ENCODE data around the gene FHIT.
"Not testable (repeated sequence)": the region's sequence is repeated elsewhere in the genome, so short reads cannot be mapped to it uniquely, and the experiment has no call there.

The FHIT gene

DNA sequence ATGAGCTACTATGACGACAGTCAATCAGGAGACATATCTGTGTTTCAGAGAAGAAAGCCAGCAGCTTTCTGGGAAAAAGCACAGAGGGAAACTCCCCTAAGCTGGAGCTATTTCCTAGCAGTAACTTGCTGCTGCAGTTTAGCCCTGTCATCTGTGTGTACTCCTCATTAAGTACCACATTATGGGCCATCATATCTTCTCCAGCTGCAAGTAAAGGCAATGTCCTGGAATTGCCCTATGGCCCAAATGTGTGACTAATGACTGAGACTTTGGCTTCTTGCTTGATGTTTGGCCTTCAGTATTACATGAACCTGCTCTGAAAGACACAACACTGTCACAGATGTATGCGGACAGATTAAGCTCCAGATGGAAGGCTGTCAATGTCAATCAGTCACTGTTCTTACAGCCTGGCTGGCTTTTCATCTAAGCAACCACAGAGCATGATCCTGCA, 190.8 kb downstream of the FHIT start:
- no peak for DNase-seq (ENCODE audit: low read depth in 3 of 3)

DNA sequence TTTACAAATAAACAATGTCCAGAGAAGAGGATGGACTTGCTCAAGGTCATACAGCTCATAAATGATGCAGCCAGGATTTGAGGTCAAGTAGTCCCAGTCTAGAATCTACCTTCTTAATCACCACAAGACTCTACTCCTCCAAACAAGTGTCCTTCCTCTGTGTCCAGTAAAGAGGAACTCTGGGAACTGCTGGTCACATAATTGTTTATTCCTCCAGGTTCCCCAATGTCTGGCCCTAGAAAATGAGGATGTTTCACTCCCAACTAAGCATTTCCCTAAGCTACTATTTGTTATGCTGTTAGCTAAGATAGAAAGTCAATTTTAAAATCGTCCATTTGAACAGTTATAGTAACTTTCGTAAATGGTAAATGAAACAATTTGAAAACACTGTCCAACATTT, 192.4 kb downstream of the FHIT start:
- DNase-seq (ENCODE audit: low read depth in 3 of 3), result no peak

DNA sequence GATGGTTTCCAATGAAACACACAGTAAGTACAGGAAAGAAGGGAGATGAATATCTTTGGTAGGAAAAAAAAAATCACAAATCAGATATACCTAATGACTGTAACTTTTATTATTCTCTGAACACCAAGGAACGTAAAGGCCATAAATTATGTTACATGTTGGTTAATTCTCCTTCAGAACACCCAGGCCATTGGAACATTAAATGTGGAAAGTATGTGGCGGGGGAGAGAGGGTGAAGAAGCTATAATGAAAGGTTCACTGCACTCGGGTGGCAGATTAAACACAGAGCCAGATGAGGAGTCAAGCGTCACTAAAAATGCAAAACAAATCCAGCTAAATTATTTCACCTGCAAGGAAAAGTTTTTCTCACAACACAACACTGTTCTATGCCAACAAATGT, 193.8 kb downstream of the FHIT start:
- no peak for DNase-seq (ENCODE audit: low read depth in 3 of 3)

DNA sequence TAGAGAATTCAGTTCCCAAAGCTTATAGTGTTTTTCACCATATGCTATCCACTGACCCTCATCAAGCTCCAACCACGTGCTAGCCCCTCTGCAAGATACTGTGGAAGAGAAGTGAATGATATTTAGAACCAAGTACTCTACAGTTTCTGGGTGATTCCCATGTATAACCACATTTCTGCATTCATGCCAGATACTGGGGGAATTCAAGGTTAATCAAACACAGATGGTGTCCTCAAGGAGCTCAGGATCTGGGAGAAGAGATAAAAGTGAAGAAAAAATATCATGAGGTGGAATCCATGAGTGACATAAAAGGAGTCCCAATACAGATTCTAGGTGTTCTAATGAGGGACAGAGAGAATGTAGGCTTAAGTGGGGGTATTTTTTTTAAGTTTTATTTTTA, 195.8 kb downstream of the FHIT start:
- DNase-seq (ENCODE audit: low read depth in 3 of 3), result no peak

DNA sequence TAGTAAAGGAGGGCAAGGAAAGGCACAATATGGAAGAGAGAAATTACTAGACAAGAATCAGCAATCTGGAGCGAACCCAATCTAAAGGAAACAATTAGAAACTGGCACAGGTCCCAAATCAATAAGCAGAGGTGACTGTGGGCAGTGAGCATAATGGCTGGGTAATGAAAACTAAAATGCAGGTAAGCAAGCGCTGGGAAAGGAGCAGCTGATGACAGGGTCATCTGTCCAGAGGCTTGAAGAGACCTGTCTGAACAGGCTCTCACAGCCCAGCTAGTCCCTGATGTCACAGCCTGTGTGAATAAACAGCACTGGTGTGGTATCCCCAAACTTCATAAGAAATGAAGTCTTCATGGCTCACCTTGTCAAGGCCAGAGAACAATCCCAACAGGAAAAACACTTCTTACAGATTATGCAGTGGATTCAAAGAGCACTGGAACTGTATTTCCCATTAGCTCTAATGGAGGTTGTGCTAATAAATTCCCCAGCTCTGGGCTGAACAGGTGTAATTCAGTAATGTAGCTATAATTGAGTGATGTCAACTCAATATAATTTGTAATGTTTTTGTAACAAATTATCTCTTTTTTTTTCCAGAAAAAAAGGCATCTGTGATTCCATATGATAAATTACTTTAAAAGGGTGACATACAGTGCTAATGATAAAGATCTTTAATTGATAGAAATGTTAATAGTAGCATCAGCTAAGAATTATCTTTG, 197.3 kb downstream of the FHIT start:
- no peak for DNase-seq (ENCODE audit: low read depth in 3 of 3)

DNA sequence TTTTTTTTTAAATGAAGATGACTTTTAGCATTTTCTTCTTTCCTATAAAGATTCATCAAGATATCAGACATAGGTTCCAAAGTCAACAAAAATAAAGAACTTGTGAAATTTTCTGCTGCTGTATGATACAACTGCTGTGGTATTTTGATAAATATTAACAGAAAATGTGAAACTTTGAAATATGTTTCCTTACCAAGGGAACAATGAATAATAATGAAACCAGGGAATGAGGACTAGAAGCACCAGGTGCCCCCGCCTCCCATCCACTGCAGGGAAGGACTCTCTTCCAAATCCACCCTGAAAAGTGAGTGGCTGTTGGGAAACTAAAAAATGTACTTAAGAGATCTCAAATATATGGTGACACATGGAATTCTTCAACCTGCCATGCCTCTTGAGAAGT, 198.4 kb downstream of the FHIT start:
- no peak for DNase-seq (ENCODE audit: low read depth in 3 of 3)

DNA sequence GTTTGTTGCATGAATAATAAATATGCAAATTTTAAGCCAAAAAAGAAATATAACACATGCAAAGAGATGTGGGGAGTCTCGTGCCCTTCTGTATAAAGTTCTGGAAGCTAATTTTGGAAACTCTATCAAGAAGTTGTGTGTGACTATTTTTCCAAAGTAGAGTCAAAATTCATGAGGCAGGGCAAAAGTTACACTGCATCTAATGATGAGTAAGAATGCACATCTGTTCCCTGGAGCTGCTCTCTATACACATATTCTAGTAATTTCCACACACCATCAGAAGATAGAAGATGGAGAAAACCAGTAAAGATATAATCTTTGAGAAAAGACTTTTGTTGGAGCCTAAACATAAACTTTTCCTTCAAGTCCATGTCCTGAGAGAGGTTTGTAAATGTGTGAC, 199.6 kb downstream of the FHIT start:
- DNase-seq (ENCODE audit: low read depth in 3 of 3), result no peak

DNA sequence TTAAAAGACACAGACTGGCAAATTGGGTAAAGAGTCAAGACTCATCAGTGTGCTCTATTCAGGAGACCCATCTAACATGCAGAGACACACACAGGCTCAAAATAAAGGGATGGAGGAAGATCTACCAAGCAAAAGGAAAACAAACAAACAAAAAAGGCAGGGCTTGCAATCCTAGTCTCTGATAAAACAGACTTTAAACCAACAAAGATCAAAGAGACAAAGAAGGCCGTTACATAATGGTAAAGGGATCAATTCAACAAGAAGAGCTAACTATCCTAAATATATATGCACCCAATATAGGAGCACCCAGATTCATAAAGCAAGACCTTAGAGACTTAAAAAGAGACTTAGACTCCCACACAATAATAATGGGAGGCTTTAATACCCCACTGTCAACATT, 206.1 kb downstream of the FHIT start:
- not testable (repeated sequence) for DNase-seq (ENCODE audit: low read depth in 3 of 3)

DNA sequence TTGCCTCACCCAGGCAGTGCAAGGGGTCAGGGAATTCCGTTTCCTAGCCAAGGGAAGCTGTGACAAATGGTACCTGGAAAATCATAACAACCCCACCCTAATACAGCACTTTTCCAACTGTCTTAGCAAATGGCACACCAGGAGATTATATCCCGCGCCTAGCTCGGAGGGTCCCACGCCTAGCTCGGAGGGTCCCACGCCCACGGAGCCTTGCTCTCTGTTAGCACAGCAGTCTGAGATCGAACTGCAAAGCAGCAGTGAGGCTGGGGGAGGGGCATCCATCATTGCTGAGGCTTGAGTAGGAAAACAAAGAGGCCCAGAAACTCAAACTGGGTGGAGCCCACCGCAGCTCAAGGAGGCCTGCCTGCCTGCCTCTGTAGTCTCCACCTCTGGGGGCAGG, 208.1 kb downstream of the FHIT start:
- no peak for DNase-seq (ENCODE audit: low read depth in 3 of 3)

DNA sequence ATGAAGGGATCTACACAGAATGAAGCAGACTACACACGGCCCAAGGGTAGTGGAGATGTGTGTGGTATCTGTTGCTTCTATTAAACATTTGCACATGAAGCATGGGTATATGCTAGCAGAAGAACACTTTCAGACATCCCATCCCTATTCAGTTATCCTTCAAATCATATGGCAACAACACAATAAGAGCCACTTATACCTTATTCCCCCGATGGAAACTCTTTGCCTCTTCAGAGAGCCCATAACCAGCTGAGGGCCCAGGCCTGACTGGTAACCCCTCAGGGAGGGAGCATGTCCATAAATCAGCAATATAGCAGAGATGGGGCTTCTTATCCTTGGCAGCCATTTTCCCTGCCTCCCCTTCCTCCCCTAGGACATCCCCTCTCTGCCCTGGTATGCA, 210.6 kb downstream of the FHIT start:
- DNase-seq (ENCODE audit: low read depth in 3 of 3), result no peak

DNA sequence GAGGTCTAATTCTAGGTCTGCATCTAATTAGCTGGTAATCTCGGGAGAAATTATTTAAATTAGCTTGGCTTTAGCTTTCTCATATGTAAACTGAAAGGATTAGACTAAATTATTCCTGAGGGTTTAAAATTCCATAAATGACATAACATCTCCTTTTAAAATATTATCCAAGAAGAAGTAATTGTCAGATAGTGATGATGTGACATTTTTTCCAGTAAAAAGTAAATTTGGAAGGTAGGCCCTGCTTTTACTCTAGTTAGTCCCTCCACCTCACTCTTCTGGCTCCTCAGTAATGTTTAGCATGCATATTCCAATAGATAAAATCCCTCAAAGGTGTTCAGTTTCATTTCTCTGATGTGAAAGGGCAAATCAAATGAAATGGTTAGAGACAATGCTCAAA, 215.7 kb downstream of the FHIT start:
- DNase-seq (ENCODE audit: low read depth in 3 of 3), result no peak

DNA sequence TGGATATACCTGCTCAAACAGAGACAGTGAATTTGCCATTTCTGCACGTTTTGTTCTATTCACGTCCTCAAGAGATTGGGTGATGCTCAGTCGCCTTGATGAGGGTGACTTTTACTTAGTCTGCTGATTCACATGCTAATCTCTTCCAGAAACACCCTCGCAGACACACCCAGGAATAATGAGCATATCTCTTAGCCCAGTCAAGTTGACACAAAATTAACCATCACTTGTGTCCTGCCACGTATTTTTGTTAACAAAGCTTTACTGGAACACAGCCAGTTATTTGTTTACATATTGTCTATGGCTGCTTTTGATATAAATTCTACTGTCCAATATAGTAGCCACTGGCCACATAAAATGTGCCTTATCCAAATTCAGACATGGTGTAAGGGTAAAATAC, 218.3 kb downstream of the FHIT start:
- DNase-seq (ENCODE audit: low read depth in 3 of 3), result no peak

DNA sequence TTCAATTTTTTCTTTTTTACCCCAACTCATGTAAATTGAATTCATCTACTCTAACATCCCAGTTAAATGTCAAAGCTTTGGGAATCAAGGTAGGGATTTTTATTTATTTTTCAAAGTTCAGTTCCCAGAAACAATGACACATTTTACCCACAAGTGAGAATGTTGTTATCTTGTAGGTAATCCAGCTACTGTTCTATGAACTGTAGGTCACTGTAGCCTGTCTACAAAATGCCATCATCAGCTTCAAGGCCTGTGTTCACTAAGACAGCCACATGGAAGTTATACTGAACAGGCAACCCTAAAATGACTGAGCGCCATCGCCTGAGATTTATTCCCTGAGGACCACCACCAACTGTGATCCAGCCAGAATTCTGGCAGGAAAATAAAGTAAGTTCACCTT, 219.7 kb downstream of the FHIT start:
- no peak for DNase-seq (ENCODE audit: low read depth in 3 of 3)

DNA sequence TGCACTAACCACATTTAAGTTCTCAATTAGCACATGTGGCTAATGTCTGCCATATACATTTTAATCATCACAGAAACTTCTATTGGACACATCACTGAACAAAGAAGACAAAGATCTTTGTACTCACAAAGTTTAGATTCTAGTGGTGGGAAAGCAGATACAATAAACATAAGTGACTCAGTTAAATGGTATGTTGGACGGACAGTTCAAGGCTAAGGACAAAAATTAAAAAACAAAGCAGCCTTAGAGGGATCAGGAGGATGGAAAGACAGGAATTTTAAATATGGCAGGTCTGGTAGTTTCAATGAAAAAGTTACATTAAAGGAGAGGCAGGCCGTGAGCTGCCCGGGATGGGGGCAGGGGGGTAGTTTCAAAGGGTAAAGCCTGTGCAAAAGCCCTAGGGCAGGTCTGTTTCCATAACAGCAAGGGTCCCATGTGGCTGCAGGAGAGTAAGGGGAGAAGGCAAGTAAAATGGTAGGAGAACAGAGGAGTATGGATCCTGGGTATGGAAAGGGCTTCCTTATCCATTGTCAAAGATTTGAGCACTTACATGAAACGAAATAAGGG, 220.7 kb downstream of the FHIT start:
- no peak for DNase-seq (ENCODE audit: low read depth in 3 of 3)

DNA sequence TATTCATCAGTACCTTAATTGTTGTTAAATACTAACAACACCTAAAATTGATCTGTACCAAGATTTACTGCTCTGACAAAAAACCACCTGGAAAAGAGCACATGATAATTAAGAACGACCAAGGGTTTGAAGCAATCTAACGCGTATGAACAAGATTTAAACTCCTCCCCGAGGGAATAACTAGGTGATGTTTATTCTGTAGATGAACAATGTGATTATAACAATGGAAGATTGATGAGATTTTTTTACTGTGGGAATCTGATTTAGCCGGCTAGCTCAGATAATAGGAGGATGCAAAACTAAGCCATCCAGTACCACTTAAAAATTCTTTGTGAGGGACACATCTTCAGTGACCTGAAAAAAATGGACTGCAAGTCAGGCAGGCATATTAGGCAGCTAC, 222.1 kb downstream of the FHIT start:
- no peak for DNase-seq (ENCODE audit: low read depth in 3 of 3)

DNA sequence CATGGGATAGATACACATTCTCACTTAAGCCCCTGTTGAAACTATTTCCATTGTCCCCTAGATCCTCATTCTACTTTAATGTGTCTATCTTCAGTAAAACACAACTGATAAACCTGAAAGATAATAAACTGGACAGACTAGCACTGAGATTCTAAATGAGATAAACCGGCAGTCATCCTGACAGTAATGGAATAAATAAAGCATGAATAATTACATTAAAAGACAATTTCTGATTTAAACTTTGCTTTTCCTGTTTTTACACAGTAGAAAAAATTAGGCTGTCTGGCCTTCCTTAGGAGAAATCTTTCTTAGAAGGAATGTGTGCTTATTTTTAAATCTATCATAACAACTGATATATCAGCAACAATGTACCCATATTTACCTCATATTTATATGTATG, 232.4 kb downstream of the FHIT start:
- no peak for DNase-seq (ENCODE audit: low read depth in 3 of 3)

DNA sequence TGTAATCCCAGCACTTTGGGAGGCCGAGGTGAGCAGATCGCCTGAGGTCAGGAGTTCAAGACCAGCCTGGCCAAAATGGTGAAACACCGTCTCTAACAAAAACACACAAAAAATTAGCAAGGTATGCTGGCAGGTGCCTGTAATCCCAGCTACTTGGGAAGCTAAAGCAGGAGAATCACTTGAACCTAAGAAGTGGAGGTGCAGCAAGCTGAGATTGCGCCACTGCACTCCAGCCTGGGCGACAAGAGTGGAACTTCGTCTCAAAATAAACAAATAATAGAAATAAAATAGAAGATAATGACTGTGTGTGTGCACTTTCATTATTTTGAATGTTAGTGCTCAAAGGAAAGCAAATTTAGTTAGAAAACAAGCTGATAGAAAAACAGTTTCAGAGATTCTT, 234.2 kb downstream of the FHIT start:
- not testable (repeated sequence) for DNase-seq (ENCODE audit: low read depth in 3 of 3)

DNA sequence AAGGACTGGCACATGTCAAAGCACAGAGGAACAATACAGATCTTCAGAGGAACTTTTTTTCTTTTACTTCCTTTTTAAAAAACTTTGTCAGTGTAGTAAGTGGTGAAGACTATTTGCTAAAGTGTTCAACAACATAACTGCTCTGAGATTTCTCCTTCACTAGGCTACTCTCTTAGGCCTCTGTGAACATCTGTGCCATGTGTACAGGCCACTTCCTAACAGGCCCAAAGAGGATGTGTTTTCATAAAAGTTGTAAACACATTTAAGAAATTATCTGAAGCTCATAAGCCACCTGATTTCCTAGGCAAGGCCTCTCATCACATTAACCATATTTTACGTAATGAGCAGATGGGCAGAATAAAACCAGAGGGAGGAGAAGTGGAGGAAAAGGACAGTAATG, 235.4 kb downstream of the FHIT start:
- DNase-seq (ENCODE audit: low read depth in 3 of 3), result no peak

DNA sequence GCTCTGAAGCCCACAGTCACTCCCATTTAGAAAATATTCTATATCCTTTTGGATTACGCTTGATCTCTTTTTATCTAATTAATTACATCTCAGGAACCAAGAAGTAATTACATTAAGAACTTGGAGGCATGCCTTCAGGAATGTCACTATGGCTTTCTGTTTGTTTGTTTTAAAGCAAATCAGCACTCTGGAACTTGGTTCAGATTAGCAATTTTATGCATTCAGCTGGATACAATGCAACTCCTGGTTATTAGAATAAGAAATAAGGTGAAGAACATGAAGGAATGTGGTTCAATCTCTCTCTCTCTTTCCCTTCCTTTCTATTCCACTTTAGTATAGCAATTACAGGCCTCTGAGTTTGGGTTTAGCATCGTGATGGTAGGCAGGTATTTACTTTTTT, 235.8 kb downstream of the FHIT start:
- DNase-seq (ENCODE audit: low read depth in 3 of 3), result no peak

DNA sequence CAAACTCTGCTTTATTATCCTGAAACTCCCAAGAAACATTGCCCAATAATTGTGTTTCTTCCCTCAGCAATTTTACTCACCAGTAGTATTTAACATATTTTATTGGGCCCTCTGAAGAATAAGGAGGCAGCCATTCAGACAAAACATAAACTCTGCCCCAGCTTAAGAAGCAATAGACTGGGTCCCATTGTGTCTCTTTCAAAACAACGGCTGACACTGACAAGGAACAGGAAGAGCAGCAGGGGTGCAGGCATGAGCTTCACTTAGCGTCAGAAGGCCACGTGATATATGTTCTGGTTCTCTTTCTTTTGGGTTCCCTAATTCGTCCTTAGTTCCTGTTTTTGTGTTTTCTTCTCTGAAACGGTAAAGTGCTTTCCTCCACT, 242.3 kb downstream of the FHIT start:
- no peak for DNase-seq (ENCODE audit: low read depth in 3 of 3)

DNA sequence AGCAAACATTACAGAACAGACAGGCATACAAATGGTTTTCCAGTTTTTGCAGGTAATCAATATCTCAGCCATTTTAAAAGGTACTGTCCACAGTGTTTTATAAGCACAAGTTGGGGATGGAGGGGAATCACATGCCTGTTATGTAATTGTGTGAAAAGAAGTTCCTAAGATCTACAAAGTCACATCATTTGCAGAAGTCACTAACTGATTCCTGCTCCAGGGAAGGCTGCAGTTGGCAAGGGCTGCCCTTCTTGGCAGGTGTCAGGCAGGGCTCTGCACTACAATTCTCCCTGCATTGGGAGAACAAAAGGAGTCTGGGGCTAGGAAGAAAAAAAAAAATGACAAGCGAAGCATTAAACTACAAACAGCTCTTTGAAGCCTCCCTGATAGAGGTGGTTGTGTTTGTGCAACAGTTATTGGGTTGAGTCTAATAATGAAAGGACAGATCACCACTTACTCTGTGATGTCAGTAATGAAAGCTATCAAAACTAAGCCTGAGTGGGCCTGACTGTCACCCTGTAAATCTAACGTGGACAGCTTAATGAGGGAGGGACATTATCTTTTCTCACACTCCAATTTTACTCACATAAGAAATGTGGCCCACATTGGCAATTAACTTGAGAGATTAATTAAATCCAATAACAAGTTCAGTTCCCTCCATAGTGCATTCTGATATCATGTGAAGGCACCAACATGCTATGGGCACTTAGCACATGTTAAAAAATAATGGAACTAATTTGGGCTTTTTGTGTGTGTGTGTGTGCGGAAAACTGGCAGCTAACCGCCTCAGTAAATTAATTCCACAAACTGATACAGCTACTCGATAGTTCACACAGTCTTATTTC, 242.9 kb downstream of the FHIT start:
- no peak for DNase-seq (ENCODE audit: low read depth in 3 of 3)

DNA sequence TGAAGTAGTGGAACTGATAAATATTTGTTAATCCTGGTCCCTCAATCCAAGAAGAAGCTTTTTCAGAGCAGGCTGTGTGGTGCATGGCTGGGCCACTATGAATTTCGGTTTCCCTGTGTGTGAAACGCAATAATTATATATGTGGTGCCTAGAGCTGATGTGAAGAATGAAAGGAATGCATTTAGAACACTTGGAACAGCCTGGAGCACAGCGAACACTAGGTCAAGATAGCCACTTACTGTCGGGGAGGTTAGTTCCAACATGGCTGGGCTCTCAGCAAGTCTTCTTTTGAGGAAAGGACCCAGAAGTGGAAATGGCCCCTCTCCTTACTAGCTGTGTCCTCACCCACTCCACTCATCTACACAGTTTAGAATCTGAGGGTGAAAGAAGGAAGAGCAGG, 245.7 kb downstream of the FHIT start:
- DNase-seq (ENCODE audit: low read depth in 3 of 3), result no peak

DNA sequence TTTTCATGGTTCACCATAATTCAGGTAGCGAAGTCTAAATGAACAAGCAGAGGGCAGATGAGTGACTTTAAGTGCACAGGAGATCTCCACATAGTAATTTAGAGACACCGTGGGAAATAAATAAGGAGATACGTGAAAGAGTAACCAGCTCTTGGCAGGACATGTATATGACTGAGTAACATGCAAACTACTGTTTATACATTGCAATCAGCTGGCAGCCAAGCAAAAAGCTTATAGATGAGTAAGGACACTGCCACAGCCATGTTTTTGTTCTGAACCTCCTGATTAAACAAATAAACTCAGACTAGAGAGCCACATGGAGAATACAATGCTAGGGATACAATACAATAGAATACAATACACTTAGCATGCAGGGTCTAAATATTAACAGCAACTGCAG, 252.4 kb downstream of the FHIT start:
- DNase-seq (ENCODE audit: low read depth in 3 of 3), result no peak
